HG03139 (cell line): ENCODE data around the gene GIPC2.

Experiments used
- ATAC-seq: cut with Tn5 transposase; IDR thresholded peaks from one replicate; pipeline ENCODE4 v1.9.1; 2021; ENCODE audit not compliant: unreplicated experiment

GIPC2 gene

DNA sequence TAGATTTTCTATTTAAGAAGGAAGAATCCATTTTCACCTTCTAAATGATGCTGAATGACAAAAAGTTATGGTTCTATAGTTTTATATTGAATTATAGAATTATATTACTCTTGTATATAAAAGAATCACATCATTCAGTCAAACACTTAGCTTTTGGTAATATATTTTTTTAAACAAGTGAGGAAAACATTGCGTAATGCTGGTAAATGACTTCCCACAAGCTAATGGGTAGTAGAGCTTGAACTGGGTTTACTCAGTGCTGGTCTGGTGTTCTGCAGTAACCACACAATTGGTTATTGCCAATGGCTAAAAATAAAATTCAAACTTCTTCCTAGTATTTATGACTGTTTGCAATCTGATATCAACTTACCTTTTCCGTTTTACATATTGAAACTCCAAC lies 10.6 kb upstream of the GIPC2 start:
- ATAC-seq: no peak

DNA sequence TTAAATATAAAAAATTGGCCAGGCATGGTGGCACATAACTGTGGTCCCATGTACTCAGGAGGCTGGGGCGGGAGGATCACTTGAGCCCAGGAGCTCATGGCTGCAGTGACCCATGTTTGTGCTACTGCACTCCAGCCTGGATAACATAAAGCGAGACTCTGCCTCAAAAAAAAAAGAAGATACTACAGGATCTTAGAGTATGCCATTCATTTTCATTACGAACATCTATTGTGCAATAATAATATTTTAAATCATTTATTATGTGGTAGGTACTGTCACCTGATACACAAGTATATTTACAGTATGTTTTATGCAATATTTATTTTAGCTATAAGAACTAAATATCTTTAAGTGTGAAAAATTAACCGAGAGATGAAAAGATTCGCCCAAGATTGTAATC lies 9.3 kb upstream of the GIPC2 start:
- ATAC-seq: no peak

DNA sequence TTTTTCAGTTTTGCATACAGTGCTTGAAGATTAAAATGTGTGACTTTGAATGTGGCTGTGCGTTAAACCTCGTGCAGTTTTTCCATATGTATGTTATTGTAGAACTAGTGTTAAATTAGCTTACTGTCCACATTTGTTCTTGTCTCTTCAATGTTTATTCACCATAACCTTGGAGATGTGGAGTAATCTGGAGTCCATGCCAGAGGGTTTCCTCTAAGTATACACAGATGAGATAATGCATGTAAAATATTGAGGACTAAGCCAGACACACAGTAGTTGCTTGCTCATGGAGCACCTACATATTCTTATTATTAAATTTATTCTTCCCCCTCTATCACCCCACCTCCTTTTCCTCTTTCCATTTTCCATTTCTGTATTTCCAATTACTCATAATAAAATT lies 7.7 kb upstream of the GIPC2 start:
- no peak for ATAC-seq

GRCh38 chr1:78038491-78038939 lies 7.3 kb upstream of the GIPC2 start:
- ATAC-seq: no peak

- ATAC-seq: no peak
Measured at GRCh38 chr1:78040484-78041089, 5.2 kb upstream of the GIPC2 start.

DNA sequence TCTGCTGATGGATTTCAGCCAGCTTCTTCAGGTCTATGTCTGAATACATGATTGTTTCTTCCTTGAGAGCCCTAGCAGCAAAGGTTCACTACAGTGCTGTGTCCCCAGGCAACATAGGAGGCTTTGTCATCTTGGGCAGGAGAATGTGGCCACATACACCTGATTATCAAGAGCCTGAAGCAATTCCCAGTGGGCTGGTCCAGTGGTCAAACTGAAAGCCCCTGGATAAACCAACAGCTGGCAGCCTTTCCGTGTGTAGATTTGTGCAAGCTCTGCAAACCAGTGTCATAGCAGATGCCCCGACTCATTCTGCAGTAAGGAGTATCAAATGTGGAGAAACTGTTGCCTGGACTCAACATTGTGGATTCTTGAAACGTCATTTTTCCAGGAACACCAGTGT lies 2.3 kb upstream of the GIPC2 start:
- ATAC-seq: no peak

- ATAC-seq: no peak
Measured at GRCh38 chr1:78044796-78045562, 787 bp upstream of the GIPC2 start.

GRCh38 chr1:78045563-78045925 lies 222 bp upstream of the GIPC2 start:
- ATAC-seq: no peak

- no peak for ATAC-seq
Measured at GRCh38 chr1:78047106-78047505, 1.3 kb downstream of the GIPC2 start.

- ATAC-seq: no peak
Measured at GRCh38 chr1:78047631-78048030, 1.9 kb downstream of the GIPC2 start.

- no peak for ATAC-seq
Measured at GRCh38 chr1:78048446-78048845, 2.7 kb downstream of the GIPC2 start.

GRCh38 chr1:78049396-78049795 lies 3.6 kb downstream of the GIPC2 start:
- ATAC-seq: no peak

DNA sequence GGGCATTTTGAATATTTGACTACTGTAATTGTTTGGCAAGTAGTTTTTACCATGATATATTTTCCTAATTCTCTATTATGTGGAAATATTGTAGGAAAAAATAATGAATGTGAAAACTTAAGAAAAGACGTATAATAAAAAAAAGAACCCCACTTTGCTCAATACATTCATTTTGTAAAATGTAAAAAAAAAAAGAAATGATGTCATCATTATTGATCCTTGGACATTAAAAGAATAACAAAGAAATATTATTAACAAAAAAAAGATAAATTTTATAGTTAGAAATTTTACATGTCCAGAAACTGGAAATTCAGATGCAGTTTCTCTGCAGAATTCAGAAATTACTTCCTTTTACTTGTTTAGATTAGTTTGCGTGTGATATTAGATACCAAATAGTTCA lies 5.2 kb downstream of the GIPC2 start:
- no peak for ATAC-seq

DNA sequence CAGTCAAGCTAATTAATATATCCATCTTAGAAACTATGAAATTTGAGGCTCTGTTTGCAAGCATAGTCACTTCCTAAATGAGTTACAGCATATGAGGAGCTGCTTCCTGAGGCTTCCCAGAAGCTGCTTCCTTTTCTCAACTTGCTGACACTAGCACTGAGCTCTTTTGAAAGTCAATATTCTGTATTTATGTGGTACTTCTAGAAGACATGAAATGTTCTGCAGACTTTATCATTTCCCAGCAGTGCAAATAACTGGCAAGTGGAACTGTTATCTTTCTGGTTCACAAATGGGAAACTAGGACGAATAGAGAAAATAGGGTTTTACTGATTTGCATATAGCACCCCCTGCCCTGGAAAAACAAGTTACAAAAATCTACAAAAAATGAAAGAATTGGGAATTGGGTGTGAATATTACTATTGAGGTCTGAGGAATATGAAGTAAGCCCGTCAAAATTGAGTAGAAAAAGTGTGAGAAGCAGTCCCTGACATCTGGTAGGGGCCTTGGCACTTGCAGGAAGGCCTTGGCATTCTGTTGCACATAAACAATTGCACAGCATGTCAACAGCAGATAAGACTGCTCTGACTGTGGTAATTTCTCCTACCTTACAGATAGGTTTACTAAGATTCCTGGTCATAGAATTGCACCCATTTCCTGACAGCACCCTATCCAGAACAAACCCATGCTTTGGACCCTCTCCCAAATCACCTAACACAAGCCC lies 7.1 kb downstream of the GIPC2 start:
- ATAC-seq: no peak

DNA sequence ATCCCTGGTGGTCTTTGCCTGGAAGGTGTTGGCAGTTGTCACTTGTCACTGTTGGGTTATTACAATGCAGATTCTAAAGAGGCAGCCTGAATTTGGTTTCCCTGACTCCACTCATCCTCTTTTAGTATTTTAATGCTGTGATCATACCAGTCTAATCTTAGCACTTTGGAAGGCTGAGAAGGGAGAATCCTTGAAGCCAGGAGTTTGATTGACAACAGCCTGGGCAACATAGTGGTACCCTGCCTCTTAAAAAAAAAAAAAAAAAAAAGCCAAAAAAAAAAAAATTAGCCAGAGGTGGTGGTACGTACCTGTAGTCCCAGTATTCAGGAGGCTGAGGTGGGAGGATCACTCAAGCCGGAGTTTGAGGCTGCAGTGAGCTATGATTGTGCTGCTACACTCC lies 7.7 kb downstream of the GIPC2 start:
- ATAC-seq: no peak

GRCh38 chr1:78054559-78054958 lies 8.8 kb downstream of the GIPC2 start:
- no peak for ATAC-seq

- ATAC-seq: no peak
Measured at GRCh38 chr1:78054972-78055371, 9.2 kb downstream of the GIPC2 start.

GRCh38 chr1:78055565-78056132 lies 9.9 kb downstream of the GIPC2 start:
- ATAC-seq: no peak

DNA sequence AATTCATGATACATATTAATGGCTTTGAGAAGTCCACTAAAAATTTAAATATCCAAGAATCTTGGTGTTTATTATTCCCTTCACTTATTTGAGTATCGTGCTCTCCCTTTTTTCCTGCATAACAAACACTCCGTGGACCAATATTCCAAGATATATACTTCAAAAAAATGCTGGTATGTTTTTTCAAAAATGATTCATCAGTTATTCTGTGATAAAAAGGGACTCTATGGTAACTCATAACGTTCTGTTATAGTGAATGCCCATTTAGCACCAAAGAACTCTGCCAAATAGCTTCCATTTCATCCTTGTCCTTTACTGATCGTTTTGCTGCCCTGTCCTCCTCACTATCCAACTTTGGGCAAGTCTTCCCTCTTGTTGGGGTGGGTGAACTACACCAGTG lies 12.9 kb downstream of the GIPC2 start:
- ATAC-seq: no peak

DNA sequence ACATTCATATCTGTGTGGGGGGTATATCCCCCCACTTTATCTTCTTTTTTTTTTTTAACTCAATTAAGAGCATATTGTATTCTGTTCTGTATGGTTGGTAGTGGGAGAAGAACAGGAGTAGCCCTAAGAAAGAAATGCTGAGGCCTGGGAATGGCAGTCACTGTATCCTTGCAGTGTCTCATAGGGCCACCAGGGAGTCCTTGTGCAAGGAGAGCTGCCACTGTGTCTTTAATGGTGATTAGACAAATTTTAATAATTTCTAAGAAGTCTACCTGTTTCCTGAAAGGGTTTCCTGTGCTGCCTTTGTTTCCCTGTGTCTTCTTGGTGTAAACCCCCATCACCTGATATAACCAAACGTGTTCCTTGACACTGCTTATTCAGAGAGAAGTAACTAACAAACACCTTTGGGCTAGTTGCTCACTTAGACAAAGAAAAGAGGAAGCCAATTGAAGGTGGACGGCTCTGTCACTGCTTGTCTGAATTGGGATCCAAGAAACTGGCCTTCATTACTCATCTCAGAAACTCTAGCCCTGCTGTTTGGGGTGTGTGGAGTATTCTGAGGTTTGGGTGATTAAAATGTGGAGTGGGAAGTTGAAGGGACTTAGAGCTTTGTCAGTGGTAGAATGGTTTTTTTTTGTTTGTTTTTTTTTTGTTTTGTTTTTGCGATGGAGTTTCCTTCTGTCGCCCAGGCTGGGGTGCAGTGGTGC lies 15.2 kb downstream of the GIPC2 start:
- ATAC-seq: peak; percentile 69

DNA sequence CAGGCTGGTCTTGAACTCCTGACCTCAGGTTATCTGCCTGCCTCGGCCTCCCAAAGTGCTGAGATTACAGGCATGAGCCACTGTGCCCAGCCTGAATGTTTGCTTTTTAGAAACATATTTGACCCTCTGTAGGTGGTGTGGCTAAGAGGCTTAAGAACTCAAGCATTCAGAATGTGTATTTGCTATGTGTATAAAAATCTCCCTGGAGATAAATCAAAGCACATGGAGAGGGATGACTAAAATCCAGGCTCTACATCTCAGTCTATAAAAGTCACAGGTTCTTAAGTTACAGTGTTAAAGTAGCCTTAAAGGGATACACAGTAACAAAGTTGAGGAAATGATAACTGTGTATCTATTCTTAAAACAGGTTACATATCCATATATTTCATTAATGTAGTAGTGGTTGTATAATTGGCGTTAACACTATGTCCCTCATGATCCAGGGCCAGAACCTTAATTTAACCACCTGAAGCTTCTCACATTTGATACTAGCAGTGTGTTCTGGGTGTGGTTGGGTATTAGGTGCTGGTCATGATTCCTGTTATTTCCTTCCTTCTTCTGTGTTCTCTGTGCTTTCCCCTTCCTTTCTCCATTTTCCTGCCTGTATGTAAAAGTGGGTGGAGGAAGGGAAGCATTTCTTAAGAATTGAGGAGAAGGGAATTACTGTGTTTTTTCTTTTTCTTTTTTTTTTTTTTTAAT lies 16.2 kb downstream of the GIPC2 start:
- no peak for ATAC-seq
